Astrocyte (in vitro differentiated cells and primary cell): ENCODE results near the gene GAB2. TPM values are rescaled to one million over a fixed set of nuclear protein-coding genes. Genes with fewer than 3 reads are reported as not detected.
"Not testable (repeated sequence)": the region's sequence is repeated elsewhere in the genome, so short reads cannot be mapped to it uniquely, and the experiment has no call there.

ENCODE experiments used
- DNase-seq: peaks from one replicate; pipeline ENCODE4 v3.0.0-alpha.2; 2010; ENCODE audit warnings: low read depth
- FAIRE-seq: peaks from 2 replicates; lab custom pipeline; 2011; peaks lifted over from hg19 to GRCh38; lab: Jason Lieb, UNC
- H2AFZ ChIP-seq: 2 replicates; pipeline ENCODE4 v1.6.0; 2012; ENCODE audit warnings: low read depth, low read length, inconsistent platforms
- H3K27ac ChIP-seq: 2 replicates; pipeline ENCODE4 v1.5.1; 2011; ENCODE audit warnings: low read depth, low read length, inconsistent platforms
- H3K27me3 ChIP-seq: 2 replicates; pipeline ENCODE4 v1.6.0; 2011; ENCODE audit warnings: low read length, inconsistent platforms; ENCODE audit not compliant: insufficient read depth
- H3K36me3 ChIP-seq: 2 replicates; pipeline ENCODE4 v1.5.1; 2011; ENCODE audit warnings: low read length, inconsistent platforms; ENCODE audit not compliant: insufficient read depth
- H3K4me1 ChIP-seq: 2 replicates; pipeline ENCODE4 v1.5.1; 2011; ENCODE audit warnings: low read length, inconsistent platforms; ENCODE audit not compliant: insufficient read depth
- H3K4me2 ChIP-seq: 2 replicates; pipeline ENCODE4 v1.6.0; 2012; ENCODE audit warnings: low read length, inconsistent platforms
- H3K4me3 ChIP-seq: 2 replicates; pipeline ENCODE4 v1.5.1; 2011; ENCODE audit warnings: low read depth, mild to moderate bottlenecking, low read length, inconsistent platforms; ENCODE audit not compliant: insufficient read depth
- H3K79me2 ChIP-seq: 2 replicates; pipeline ENCODE4 v1.6.0; 2012; ENCODE audit warnings: mild to moderate bottlenecking, low read length, inconsistent platforms; ENCODE audit not compliant: insufficient read depth
- H3K9ac ChIP-seq: 2 replicates; pipeline ENCODE4 v1.6.0; 2012; ENCODE audit warnings: mild to moderate bottlenecking, low read length, inconsistent platforms
- H3K9me3 ChIP-seq: 2 replicates; pipeline ENCODE4 v1.5.1; 2012; ENCODE audit warnings: low read depth, mild to moderate bottlenecking, low read length, inconsistent platforms; ENCODE audit not compliant: insufficient read depth
- H4K20me1 ChIP-seq: 2 replicates; pipeline ENCODE4 v1.6.0; 2012; ENCODE audit warnings: low read length, inconsistent platforms; ENCODE audit not compliant: insufficient read depth
- H3K27ac Mint-ChIP-seq: one replicate; pipeline ENCODE4 v1.8.0; 2021; ENCODE audit warnings: mild to moderate bottlenecking, mixed read lengths; ENCODE audit not compliant: unreplicated experiment
- H3K27me3 Mint-ChIP-seq: one replicate; pipeline ENCODE4 v1.8.0; 2021; ENCODE audit warnings: low read depth, mixed read lengths; ENCODE audit not compliant: unreplicated experiment
- H3K36me3 Mint-ChIP-seq: one replicate; pipeline ENCODE4 v1.8.0; 2021; ENCODE audit warnings: low read depth, mixed read lengths; ENCODE audit not compliant: unreplicated experiment
- H3K4me1 Mint-ChIP-seq: one replicate; pipeline ENCODE4 v1.8.0; 2021; ENCODE audit warnings: low read depth, mixed read lengths; ENCODE audit not compliant: unreplicated experiment
- H3K4me3 Mint-ChIP-seq: one replicate; pipeline ENCODE4 v1.8.0; 2021; ENCODE audit warnings: mild to moderate bottlenecking, moderate library complexity, mixed read lengths; ENCODE audit not compliant: unreplicated experiment
- H3K9me3 Mint-ChIP-seq: one replicate; pipeline ENCODE4 v1.8.0; 2021; ENCODE audit warnings: mild to moderate bottlenecking, mixed read lengths; ENCODE audit not compliant: unreplicated experiment
- CTCF ChIP-seq: IDR thresholded peaks from 2 replicates; pipeline ENCODE4 v1.5.1; 2011; ENCODE audit warnings: low read depth, mild to moderate bottlenecking, inconsistent platforms, low read length, moderate library complexity; ENCODE audit not compliant: insufficient read depth
- EZH2 ChIP-seq: IDR thresholded peaks from 2 replicates; pipeline ENCODE4 v1.6.1; 2012; ENCODE audit warnings: mild to moderate bottlenecking, low read length, inconsistent platforms; ENCODE audit not compliant: insufficient read depth
- total RNA-seq: library from RNA; stranded (reverse); gene quantifications from 2 replicates; pipeline ENCODE4 v1.2.1, GENCODE V29; 2021

The GAB2 gene
- total RNA-seq, 1 donor from 2014 or later, result 18.2 TPM

GRCh38 chr11:78224906-78225420 lies 192.7 kb downstream of the GAB2 start:
- TF ChIP-seq EZH2, result no peak
- no peak for TF ChIP-seq CTCF
- FAIRE-seq (no peak), DNase-seq (no peak)
- H3K36me3 ChIP-seq, result peaks cover 8% of the 10 kb centered on the region
- H3K4me3 ChIP-seq, result no peak overlapping the region
- no peaks in the 10 kb centered on the region for H3K9me3 ChIP-seq
- Mint-ChIP-seq H3K9me3 (no peaks in the 10 kb centered on the region), H3K4me1 (no peaks in the 10 kb centered on the region), H3K36me3 (peaks cover 21% of the 10 kb centered on the region), H3K27ac (no peak overlapping the region), H3K27me3 (no peaks in the 10 kb centered on the region), H3K4me3 (no peak overlapping the region)
- H3K79me2 ChIP-seq, result no peaks in the 10 kb centered on the region
- no peaks in the 10 kb centered on the region for H3K4me1 ChIP-seq
- peaks cover 8% of the 10 kb centered on the region for H4K20me1 ChIP-seq
- H3K27ac ChIP-seq, result no peak overlapping the region
- no peak overlapping the region for H2AFZ ChIP-seq
- no peaks in the 10 kb centered on the region for H3K27me3 ChIP-seq
- H3K9ac ChIP-seq, result no peak overlapping the region
- H3K4me2 ChIP-seq, result no peak overlapping the region

GRCh38 chr11:78224506-78224905 lies 193.1 kb downstream of the GAB2 start:
- Mint-ChIP-seq H3K9me3 (no peaks in the 10 kb centered on the region), H3K27me3 (no peaks in the 10 kb centered on the region), H3K27ac (no peak overlapping the region), H3K36me3 (peaks cover 22% of the 10 kb centered on the region), H3K4me3 (no peak overlapping the region), H3K4me1 (no peaks in the 10 kb centered on the region)
- Histone ChIP-seq H2AFZ (no peak overlapping the region), H3K27me3 (no peaks in the 10 kb centered on the region), H3K9me3 (no peaks in the 10 kb centered on the region), H3K9ac (no peak overlapping the region), H3K4me2 (no peak overlapping the region), H3K36me3 (peaks cover 8% of the 10 kb centered on the region), H3K79me2 (no peaks in the 10 kb centered on the region), H4K20me1 (peaks cover 8% of the 10 kb centered on the region), H3K27ac (no peak overlapping the region), H3K4me1 (no peaks in the 10 kb centered on the region), H3K4me3 (no peak overlapping the region)
- DNase-seq (no peak), FAIRE-seq (no peak)
- TF ChIP-seq EZH2 (no peak), CTCF (no peak)

- no peaks in the 10 kb centered on the region for H3K27me3 Mint-ChIP-seq
- no peak overlapping the region for H3K4me3 ChIP-seq
- DNase-seq (no peak), FAIRE-seq (no peak)
- no peaks in the 10 kb centered on the region for H3K79me2 ChIP-seq
- H2AFZ ChIP-seq, result no peak overlapping the region
- no peaks in the 10 kb centered on the region for H3K9me3 ChIP-seq
- no peak overlapping the region for H3K27ac ChIP-seq
- no peak overlapping the region for H3K9ac ChIP-seq
- H3K4me3 Mint-ChIP-seq, result no peak overlapping the region
- no peak overlapping the region for H3K27ac Mint-ChIP-seq
- H3K9me3 Mint-ChIP-seq, result no peaks in the 10 kb centered on the region
- H3K4me1 Mint-ChIP-seq, result no peaks in the 10 kb centered on the region
- H3K4me1 ChIP-seq, result no peaks in the 10 kb centered on the region
- H3K36me3 ChIP-seq, result peaks cover 8% of the 10 kb centered on the region
- peaks cover 26% of the 10 kb centered on the region for H3K36me3 Mint-ChIP-seq
- no peak overlapping the region for H3K4me2 ChIP-seq
- H3K27me3 ChIP-seq, result no peaks in the 10 kb centered on the region
- peaks cover 4% of the 10 kb centered on the region for H4K20me1 ChIP-seq
- TF ChIP-seq EZH2 (no peak), CTCF (no peak)
These were observed 194.2 kb downstream of the GAB2 start for GRCh38 chr11:78223320-78223954.

DNA sequence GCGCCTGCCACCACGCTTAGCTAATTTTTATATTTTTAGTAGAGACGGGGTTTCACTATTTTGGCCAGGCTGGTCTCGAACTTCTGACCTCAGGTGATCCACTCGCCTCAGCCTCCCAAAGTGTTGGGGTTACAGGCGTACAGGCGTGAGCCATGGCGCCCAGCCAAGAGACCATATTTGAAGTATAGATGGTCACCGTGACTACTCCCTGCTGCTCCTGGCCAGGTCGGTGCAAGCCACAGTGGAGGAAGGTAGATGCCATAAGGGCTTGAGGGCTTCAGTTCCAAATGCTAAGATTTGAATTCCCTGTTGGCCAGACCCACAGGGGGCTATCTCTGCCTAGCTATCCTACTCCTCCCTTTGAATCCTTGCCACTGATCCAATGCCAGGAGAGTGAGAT lies 194.9 kb downstream of the GAB2 start:
- DNase-seq, H3K4me3 Mint-ChIP-seq, H3K9me3 ChIP-seq, H3K9me3 Mint-ChIP-seq, H3K4me1 ChIP-seq, H3K9ac ChIP-seq, H4K20me1 ChIP-seq, H3K79me2 ChIP-seq, H3K27ac Mint-ChIP-seq, H3K36me3 ChIP-seq, H3K27me3 Mint-ChIP-seq, H2AFZ ChIP-seq, H3K4me1 Mint-ChIP-seq, H3K27ac ChIP-seq, H3K4me3 ChIP-seq, FAIRE-seq, H3K4me2 ChIP-seq, H3K27me3 ChIP-seq: not testable (repeated sequence)
- peaks cover 27% of the 10 kb centered on the region for H3K36me3 Mint-ChIP-seq
